ENCODE data around the gene SREK1. TPM values are rescaled to one million over a fixed set of nuclear protein-coding genes. Genes with fewer than 3 reads are reported as not detected.
A peak's percentile ranks its signal among the peaks of the same experiment; 100 is the strongest.

SREK1 gene
- total RNA-seq, 4 donors from 2014 or later, result 18.7 to 95.0 (median 54.4) TPM

GRCh38 chr5:66171349-66172344, 27.5 kb downstream of the SREK1 start:
- 46 to 54% methylated on average over 6 of the region's 6 CpGs for WGBS, 2 donors
- TF ChIP-seq POLR2A (IDR thresholded peaks at IDR 0.05) (no peak), CTCF (IDR thresholded peaks at IDR 0.05) (peak in 5 of 6 experiments; percentile 39 to 66 (median 50))
- no peak for DNase-seq
- intact Hi-C loops (cut with DNase I), result loop anchor here (10.0 kb wide), 1 partner anchor 133 kb away; no protein-coding TSS in a partner anchor
- peaks cover 0 to 88% (median 4%) of the 10 kb centered on the region in 3 donors for H3K36me3 ChIP-seq
- H3K4me1 ChIP-seq, result no peaks in the 10 kb centered on the region
- H3K27me3 ChIP-seq, result no peaks in the 10 kb centered on the region
- H3K27ac ChIP-seq, result no peak overlapping the region
- no peak overlapping the region for H3K4me3 ChIP-seq
- no peaks in the 10 kb centered on the region for H3K9me3 ChIP-seq

- Histone ChIP-seq H3K4me3 (no peak overlapping the region), H3K36me3 (peaks cover 4 to 96% (median 6%) of the 10 kb centered on the region in 3 donors), H3K27ac (no peak overlapping the region), H3K27me3 (no peaks in the 10 kb centered on the region), H3K4me1 (no peaks in the 10 kb centered on the region), H3K9me3 (no peaks in the 10 kb centered on the region)
- TF ChIP-seq CTCF (IDR thresholded peaks at IDR 0.05), result peak in 3 of 6 experiments; percentile 11 to 37 (median 16)
- TF ChIP-seq POLR2A (IDR thresholded peaks at IDR 0.05), result no peak
- intact Hi-C loops (cut with DNase I), result loop anchor here (10.0 kb wide), 1 partner anchor 130 kb away; no protein-coding TSS in a partner anchor
- no peak for DNase-seq
- 57 to 58% methylated on average over 3 of the region's 3 CpGs for WGBS, 2 donors
These were observed 30.2 kb downstream of the SREK1 start for GRCh38 chr5:66174338-66174737.

- Histone ChIP-seq H3K27me3 (no peaks in the 10 kb centered on the region), H3K27ac (no peak overlapping the region), H3K36me3 (peaks cover 0 to 94% (median 6%) of the 10 kb centered on the region in 3 donors), H3K4me1 (no peaks in the 10 kb centered on the region), H3K4me3 (no peak overlapping the region), H3K9me3 (no peaks in the 10 kb centered on the region)
- DNase-seq, result no peak
- intact Hi-C loops (cut with DNase I), result loop anchor here (10.0 kb wide), 1 partner anchor 126 kb away; no protein-coding TSS in a partner anchor
- WGBS, 2 donors, result 55 to 86% methylated on average over 1 of the region's 1 CpG
- TF ChIP-seq CTCF (IDR thresholded peaks at IDR 0.05), result no peak
These were observed 34.7 kb downstream of the SREK1 start for GRCh38 chr5:66178799-66179198.

- H3K27me3 ChIP-seq, result no peaks in the 10 kb centered on the region
- no peaks in the 10 kb centered on the region for H3K9me3 ChIP-seq
- DNase-seq, result no peak
- H3K4me3 ChIP-seq, result no peak overlapping the region
- TF ChIP-seq CTCF (IDR thresholded peaks at IDR 0.05), result no peak
- TF ChIP-seq POLR2A (IDR thresholded peaks at IDR 0.05), result no peak
- H3K27ac ChIP-seq, result no peak overlapping the region
- intact Hi-C loops (cut with DNase I), result loop anchor here (10.0 kb wide), 1 partner anchor 125 kb away; no protein-coding TSS in a partner anchor
- peaks cover 0 to 90% (median 6%) of the 10 kb centered on the region in 3 donors for H3K36me3 ChIP-seq
- WGBS, 2 donors, result 68% methylated on average over 1 of the region's 1 CpG
- no peaks in the 10 kb centered on the region for H3K4me1 ChIP-seq
These were observed 35.4 kb downstream of the SREK1 start for GRCh38 chr5:66179297-66180051.
